GM23338 (cell line): Measurements from ENCODE around the gene PIGU. TPM values are rescaled to one million over a fixed set of nuclear protein-coding genes. Genes with fewer than 3 reads are reported as not detected.

Experiments
- ATAC-seq: fragments of 200-7000 bp; cut with Tn5 transposase; 3 replicates; pipeline ENCODE4 v1.9.1; 2020
- DNase-seq: peaks from one replicate; pipeline ENCODE4 v3.0.0-alpha.2; 2015; ENCODE audit warnings: low spot score
- H2AFZ ChIP-seq: fragments of 200-600 bp; sonication (generic); 2 replicates; pipeline ENCODE4 v1.8.0; 2016; ENCODE audit warnings: antibody characterized with exemption, mild to moderate bottlenecking, moderate library complexity
- H3F3A ChIP-seq: fragments of 200-600 bp; sonication (generic); replicated peaks from 2 replicates; pipeline ENCODE4 v1.8.0; 2017; ENCODE audit warnings: antibody characterized with exemption, mixed run types, low read depth
- H3K27ac ChIP-seq: fragments of 200-600 bp; sonication (generic); 2 replicates; pipeline ENCODE4 v1.6.1; 2016; ENCODE audit warnings: low read depth
- H3K27me3 ChIP-seq: fragments of 200-600 bp; sonication (generic); 2 replicates; pipeline ENCODE4 v1.8.0; 2016; ENCODE audit warnings: mild to moderate bottlenecking, mixed run types, moderate library complexity; ENCODE audit not compliant: insufficient read depth
- H3K36me3 ChIP-seq: fragments of 200-600 bp; sonication (generic); 2 replicates; pipeline ENCODE4 v1.8.0; 2016; ENCODE audit warnings: mild to moderate bottlenecking; ENCODE audit not compliant: insufficient read depth
- H3K4me1 ChIP-seq: fragments of 200-600 bp; sonication (generic); 2 replicates; pipeline ENCODE4 v1.8.0; 2016; ENCODE audit warnings: mild to moderate bottlenecking, moderate library complexity; ENCODE audit not compliant: insufficient read depth
- H3K4me2 ChIP-seq: fragments of 200-600 bp; sonication (generic); 2 replicates; pipeline ENCODE4 v1.7.1; 2017; ENCODE audit warnings: mixed run types
- H3K4me3 ChIP-seq: fragments of 200-600 bp; sonication (generic); 2 replicates; pipeline ENCODE4 v1.6.1; 2016; ENCODE audit warnings: mixed run types
- H3K79me2 ChIP-seq: fragments of 200-600 bp; sonication (generic); replicated peaks from 2 replicates; pipeline ENCODE4 v1.8.0; 2017; ENCODE audit warnings: mild to moderate bottlenecking; ENCODE audit not compliant: insufficient read depth
- H3K9me2 ChIP-seq: fragments of 200-600 bp; sonication (generic); 2 replicates; pipeline ENCODE4 v1.8.0; 2017; ENCODE audit not compliant: insufficient read depth
- H4K20me1 ChIP-seq: fragments of 200-600 bp; sonication (generic); replicated peaks from 2 replicates; pipeline ENCODE4 v1.8.0; 2017; ENCODE audit warnings: mild to moderate bottlenecking; ENCODE audit not compliant: insufficient read depth
- H3K27ac Mint-ChIP-seq: 2 replicates; pipeline ENCODE4 v1.8.0; 2020; ENCODE audit warnings: inconsistent platforms, mild to moderate bottlenecking, moderate library complexity, mixed read lengths
- H3K27me3 Mint-ChIP-seq: 3 replicates; pipeline ENCODE4 v1.8.0; 2022; ENCODE audit warnings: low read depth, mild to moderate bottlenecking, moderate library complexity, mixed read lengths, inconsistent platforms; ENCODE audit not compliant: insufficient read depth, poor library complexity
- H3K36me3 Mint-ChIP-seq: 3 replicates; pipeline ENCODE4 v1.8.0; 2021; ENCODE audit warnings: low read depth, mild to moderate bottlenecking, inconsistent platforms, moderate library complexity, mixed read lengths
- H3K4me1 Mint-ChIP-seq: 3 replicates; pipeline ENCODE4 v1.8.0; 2020; ENCODE audit warnings: mild to moderate bottlenecking, inconsistent platforms, mixed read lengths
- H3K4me3 Mint-ChIP-seq: 3 replicates; pipeline ENCODE4 v1.8.0; 2021; ENCODE audit warnings: moderate library complexity, mild to moderate bottlenecking, inconsistent platforms, mixed read lengths
- H3K9me3 Mint-ChIP-seq: 3 replicates; pipeline ENCODE4 v1.8.0; 2020; ENCODE audit warnings: moderate library complexity, mild to moderate bottlenecking, inconsistent platforms, mixed read lengths
- EZH2 ChIP-seq: fragments of 200-600 bp; sonication (generic); IDR thresholded peaks from one replicate; pipeline ENCODE4 v1.8.0; 2017; ENCODE audit warnings: antibody characterized with exemption, mild to moderate bottlenecking, low read depth; ENCODE audit not compliant: unreplicated experiment
- JUNB ChIP-seq: IDR thresholded peaks from one replicate; pipeline ENCODE4 v1.6.1; 2016; ENCODE audit warnings: antibody characterized with exemption; ENCODE audit not compliant: unreplicated experiment
- NANOG ChIP-seq: IDR thresholded peaks from 2 replicates; pipeline ENCODE4 v1.6.1; 2016; ENCODE audit warnings: antibody characterized with exemption, borderline replicate concordance
- REST ChIP-seq: IDR thresholded peaks from one replicate; pipeline ENCODE4 v1.6.1; 2018; ENCODE audit warnings: antibody characterized with exemption; ENCODE audit not compliant: unreplicated experiment
- ZNF331 ChIP-seq: fragments of 250-450 bp; sonication (Bioruptor Pico); IDR thresholded peaks from 2 replicates; pipeline ENCODE4 v1.5.0; 2020; ENCODE audit warnings: low read depth, mild to moderate bottlenecking, moderate library complexity
- ZNF462 ChIP-seq: fragments of 250-450 bp; sonication (Bioruptor Pico); IDR thresholded peaks from 2 replicates; pipeline ENCODE4 v1.5.0; 2020; ENCODE audit warnings: mild to moderate bottlenecking, moderate library complexity
- polyA plus RNA-seq: library from polyadenylated mRNA; unstranded; fragments of >200 nt; fragmentation: Nextera tagmentation; extraction: Ambion mirVana; gene quantifications from 2 replicates; pipeline ENCODE4 v1.2.1, GENCODE V29; 2016
- total RNA-seq: library from RNA; depleted of rRNA; stranded (reverse); fragments of >200 nt; shearing (Covaris generic); gene quantifications from 2 replicates; pipeline ENCODE4 v1.2.3, GENCODE V29; 2014

PIGU gene
- total and polyA plus RNA-seq, 2 experiments from 2014 or later: 24.3 to 28.9 TPM

DNA sequence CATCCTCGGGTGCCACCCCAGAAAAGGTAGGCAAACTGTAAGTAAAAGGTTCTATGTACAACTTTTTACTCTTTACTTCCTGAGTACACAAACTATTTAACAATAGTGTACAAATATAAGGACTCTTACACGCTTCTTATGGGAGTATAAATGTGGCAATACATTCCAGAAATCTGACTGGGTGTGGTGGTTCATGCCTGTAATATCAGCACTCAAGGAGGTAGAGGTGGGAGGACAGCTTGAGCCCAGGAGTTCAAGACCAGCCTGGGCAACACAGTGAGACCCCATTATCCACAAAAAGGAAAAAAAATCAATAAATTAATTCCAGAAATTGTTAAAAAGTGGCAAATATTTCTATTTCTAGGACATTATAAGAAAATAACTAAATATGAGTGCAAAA, 48.9 kb downstream of the PIGU start:
- Mint-ChIP-seq H3K4me1 (no peaks in the 10 kb centered on the region), H3K27ac (no peak overlapping the region), H3K9me3 (no peaks in the 10 kb centered on the region), H3K27me3 (no peaks in the 10 kb centered on the region), H3K36me3 (peaks cover 9% of the 10 kb centered on the region; the same call in 2 of the 3 replicates), H3K4me3 (no peak overlapping the region)
- TF ChIP-seq EZH2: no peak
- TF ChIP-seq JUNB: no peak
- no peak for TF ChIP-seq ZNF462 (CRISPR knock-in tag)
- TF ChIP-seq REST: no peak
- TF ChIP-seq ZNF331 (CRISPR knock-in tag): no peak
- TF ChIP-seq NANOG: no peak
- H3F3A ChIP-seq: no peaks in the 10 kb centered on the region
- ATAC-seq (no peak), DNase-seq (no peak)
- no peak overlapping the region for H3K4me3 ChIP-seq
- no peak overlapping the region for H2AFZ ChIP-seq
- no peak overlapping the region for H3K27ac ChIP-seq
- no peaks in the 10 kb centered on the region for H3K36me3 ChIP-seq
- H4K20me1 ChIP-seq: no peaks in the 10 kb centered on the region
- H3K4me1 ChIP-seq: no peaks in the 10 kb centered on the region
- no peak overlapping the region for H3K4me2 ChIP-seq
- H3K9me2 ChIP-seq: no peaks in the 10 kb centered on the region
- no peaks in the 10 kb centered on the region for H3K79me2 ChIP-seq
- H3K27me3 ChIP-seq: no peaks in the 10 kb centered on the region
